NT2/D1 (cell line): ENCODE measurements around the gene ADAR.

Source experiments
- YY1 ChIP-seq: IDR thresholded peaks from 2 replicates; pipeline ENCODE4 v1.6.1; 2011; ENCODE audit not compliant: insufficient read length, insufficient read depth
- ZNF274 ChIP-seq: IDR thresholded peaks from 2 replicates; pipeline ENCODE4 v1.6.1; 2011; ENCODE audit warnings: mild to moderate bottlenecking, low read depth, low read length

DNA sequence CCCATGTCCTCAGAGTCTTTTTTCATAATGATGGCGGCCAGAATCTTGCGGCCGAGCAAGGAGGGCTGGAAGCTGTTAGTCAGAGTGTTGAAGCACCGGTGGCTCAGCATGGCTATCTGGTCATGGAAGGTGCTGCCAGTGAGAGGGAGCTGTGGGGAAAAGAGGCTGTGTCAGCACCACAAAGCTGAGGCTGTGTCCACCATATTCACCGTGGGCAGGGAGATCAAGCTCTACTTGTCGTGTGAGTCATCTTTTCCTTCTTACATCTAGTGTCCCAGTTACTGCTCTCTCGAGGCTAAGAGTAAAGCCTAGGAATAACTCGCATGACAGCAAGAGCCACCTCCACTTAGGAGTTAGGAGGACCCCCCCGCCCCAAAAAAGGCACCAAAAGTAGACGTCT lies 18.2 kb downstream of the ADAR start:
- TF ChIP-seq YY1 = no peak
- TF ChIP-seq ZNF274 = no peak
